ENCODE data around the gene ICAM2. TPM values are rescaled to one million over a fixed set of nuclear protein-coding genes. Genes with fewer than 3 reads are reported as not detected.
A peak's percentile ranks its signal among the peaks of the same experiment; 100 is the strongest.

Gene ICAM2
- total RNA-seq, 6 experiments from 2014 or later: 5.5 to 16.1 (median 8.6) TPM

DNA sequence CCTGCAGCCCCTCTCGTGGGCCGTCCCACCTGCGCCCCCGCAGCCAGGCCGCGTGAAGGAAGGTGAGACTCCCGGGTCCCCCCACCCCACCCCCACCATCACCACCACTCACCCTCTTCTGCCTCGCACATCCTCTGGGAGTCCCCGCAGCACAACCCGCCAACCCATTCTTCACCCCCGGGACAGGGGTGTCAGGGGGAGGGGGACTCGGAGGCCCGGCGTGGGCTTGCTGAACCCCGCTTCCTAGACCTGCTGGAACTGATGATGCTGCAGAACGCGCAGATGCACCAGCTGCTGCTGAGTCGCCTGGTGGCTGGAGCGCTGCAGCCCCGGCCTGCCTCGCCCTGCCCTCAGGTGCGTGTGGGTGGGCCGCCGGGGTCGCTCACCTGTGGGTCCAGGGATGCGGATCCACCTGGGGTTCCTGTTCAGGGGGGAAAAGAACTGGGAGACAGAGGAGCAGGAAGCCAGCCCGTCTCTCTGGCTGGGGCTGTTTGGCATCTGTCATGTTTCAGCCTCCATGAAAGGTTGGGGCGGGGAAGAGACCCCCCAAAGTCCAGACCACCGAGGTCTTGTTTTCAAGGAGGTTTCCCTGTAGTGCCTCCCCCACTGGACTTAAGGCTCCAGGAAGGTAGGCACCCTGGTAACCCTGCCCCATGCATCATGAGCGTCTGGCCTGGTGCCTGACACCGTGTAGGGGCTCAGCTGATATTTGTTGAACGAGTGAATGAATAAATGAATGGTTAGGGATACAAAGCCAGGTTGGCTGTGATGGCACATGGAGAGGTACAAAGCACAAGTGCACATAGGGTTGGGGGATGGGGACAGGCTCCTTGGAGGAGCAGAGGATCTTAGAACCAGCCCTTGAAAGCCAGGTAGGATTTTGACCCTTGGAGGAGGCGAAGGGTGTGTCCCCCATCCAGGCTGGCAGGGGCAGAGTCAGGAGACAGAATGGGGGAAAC lies 21.4 kb downstream of the ICAM2 start:
- H3K27ac ChIP-seq: no peak overlapping the region

DNA sequence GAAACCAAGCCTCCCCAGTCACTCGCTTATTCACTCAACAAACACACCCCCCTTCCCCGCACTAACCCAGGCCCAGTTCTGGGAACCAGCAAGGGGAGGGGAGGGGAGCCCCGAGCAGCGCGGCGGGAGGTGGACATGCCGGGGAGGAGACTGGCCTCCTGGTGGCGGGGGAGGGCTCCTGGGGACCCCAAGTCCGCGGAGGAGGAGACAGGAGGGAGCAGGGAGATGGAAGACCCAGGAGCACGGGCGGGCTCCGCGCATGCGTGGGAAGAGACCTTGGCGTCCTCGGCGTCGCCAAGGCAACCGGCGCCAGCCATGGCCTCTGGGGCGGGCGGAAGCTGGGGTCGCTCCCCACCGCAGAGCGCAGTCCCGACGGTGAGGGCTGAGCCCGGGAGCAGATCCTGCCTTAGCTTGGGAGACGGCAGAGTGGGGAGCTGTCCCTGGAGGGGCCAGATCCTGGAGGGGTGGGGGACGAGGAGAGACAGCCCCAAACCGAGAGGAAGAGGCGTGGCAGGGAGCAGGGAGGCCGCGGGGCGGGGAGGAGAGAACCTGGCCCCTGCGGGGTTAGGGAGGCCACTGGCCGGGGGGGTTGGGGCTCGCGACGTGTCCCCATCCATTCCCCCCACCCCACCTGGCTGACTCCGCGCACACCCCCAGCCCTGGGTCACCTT lies 22.2 kb downstream of the ICAM2 start, which contains the start of gene PRR29:
PRR29 (plus strand) TSS at position 302 of the 671 bp plus-strand sequence; CDS start at position 316, 14 bp downstream.
- Histone ChIP-seq H3K4me1 (peaks cover 0 to 12% (median 0%) of the 10 kb centered on the region in 4 donors), H3K27me3 (no peaks in the 10 kb centered on the region), H3K27ac (peak within 1 kb of the TSS in 1 of 3 donors; percentile 48), H3K9me3 (no peaks in the 10 kb centered on the region), H3K4me3 (peak within 1 kb of the TSS; percentile 40 to 55 (median 45)), H3K36me3 (no peaks in the 10 kb centered on the region)
- WGBS (ENCODE audit: insufficient coverage, low coverage, low lambda C conversion rate, missing lambda C conversion rate): 2% methylated on average over 23 of the region's 43 CpGs
- ATAC-seq (peak; percentile 59 to 75 (median 68)), DNase-seq (peak; percentile 64 to 81 (median 74))
- TF ChIP-seq, protein P1, sequence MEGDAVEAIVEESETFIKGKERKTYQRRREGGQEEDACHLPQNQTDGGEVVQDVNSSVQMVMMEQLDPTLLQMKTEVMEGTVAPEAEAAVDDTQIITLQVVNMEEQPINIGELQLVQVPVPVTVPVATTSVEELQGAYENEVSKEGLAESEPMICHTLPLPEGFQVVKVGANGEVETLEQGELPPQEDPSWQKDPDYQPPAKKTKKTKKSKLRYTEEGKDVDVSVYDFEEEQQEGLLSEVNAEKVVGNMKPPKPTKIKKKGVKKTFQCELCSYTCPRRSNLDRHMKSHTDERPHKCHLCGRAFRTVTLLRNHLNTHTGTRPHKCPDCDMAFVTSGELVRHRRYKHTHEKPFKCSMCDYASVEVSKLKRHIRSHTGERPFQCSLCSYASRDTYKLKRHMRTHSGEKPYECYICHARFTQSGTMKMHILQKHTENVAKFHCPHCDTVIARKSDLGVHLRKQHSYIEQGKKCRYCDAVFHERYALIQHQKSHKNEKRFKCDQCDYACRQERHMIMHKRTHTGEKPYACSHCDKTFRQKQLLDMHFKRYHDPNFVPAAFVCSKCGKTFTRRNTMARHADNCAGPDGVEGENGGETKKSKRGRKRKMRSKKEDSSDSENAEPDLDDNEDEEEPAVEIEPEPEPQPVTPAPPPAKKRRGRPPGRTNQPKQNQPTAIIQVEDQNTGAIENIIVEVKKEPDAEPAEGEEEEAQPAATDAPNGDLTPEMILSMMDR (IDR thresholded peaks at IDR 0.05): no peak
- TF ChIP-seq POLR2A (IDR thresholded peaks at IDR 0.05): no peak
- intact Hi-C loops (cut with DNase I): no loop called here

More for the DNA sequence above, 21.4 kb downstream of the ICAM2 start:
- intact Hi-C loops (cut with DNase I): no loop called here
- TF ChIP-seq, protein P1 (IDR thresholded peaks at IDR 0.05): no peak
- TF ChIP-seq POLR2A (IDR thresholded peaks at IDR 0.05): no peak
- Histone ChIP-seq H3K4me3 (peak overlapping the region; percentile 40 to 55 (median 45)), H3K27me3 (no peaks in the 10 kb centered on the region), H3K4me1 (peaks cover 0 to 12% (median 0%) of the 10 kb centered on the region in 4 donors), H3K36me3 (no peaks in the 10 kb centered on the region), H3K9me3 (no peaks in the 10 kb centered on the region)
- ATAC-seq: peak in 1 of 4 donors; percentile 5
- 43% methylated on average over 6 of the region's 33 CpGs for WGBS (ENCODE audit: insufficient coverage, low coverage, low lambda C conversion rate, missing lambda C conversion rate)
- DNase-seq: peak in 2 of 3 donors; percentile 27 to 39

DNA sequence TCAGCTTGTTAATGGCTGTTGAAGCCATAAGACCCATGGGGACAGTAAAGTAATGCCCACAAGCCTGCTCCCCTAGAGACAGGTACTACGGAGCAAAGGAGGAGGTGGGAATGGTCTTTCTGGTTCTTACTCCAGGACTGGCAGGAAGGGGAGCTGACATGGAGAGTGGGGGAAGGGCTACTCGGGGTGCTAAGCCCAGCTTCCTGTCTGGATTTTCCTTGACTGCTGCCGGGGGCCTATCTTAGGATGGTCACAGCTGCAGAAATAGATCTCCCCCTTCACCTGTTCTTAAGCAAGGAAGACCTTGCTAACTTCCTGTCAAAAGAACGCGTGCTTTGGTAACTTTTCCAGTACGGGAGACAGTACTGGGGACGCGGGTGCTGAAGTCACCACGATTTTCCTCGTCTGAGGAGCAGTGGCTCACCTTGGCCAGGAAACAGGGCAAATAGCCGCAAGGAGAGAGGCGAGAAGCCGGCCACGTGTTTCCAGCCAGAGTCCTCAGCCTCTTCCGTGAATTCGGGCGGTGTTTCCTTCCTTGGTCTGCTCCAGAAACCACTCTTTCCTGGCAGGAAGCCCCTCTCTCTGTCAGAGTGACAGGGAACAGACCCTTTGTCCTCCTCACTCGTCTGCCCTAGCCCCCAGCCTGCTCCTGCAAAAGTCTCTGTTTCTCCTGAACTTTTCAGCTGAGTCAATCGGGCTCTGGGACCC lies 22.9 kb downstream of the ICAM2 start:
- H3K4me3 ChIP-seq: peak overlapping the region in 2 of 3 donors; percentile 45 to 55
- H3K36me3 ChIP-seq: no peaks in the 10 kb centered on the region
- H3K27me3 ChIP-seq: no peaks in the 10 kb centered on the region
- H3K27ac ChIP-seq: peak overlapping the region in 1 of 3 donors; percentile 48
- DNase-seq (peak in 2 of 3 donors; percentile 39 to 46), ATAC-seq (peak; percentile 5 to 39 (median 21))
- intact Hi-C loops (cut with DNase I): no loop called here
- no peaks in the 10 kb centered on the region for H3K9me3 ChIP-seq
- 35% methylated on average over 5 of the region's 19 CpGs for WGBS (ENCODE audit: insufficient coverage, low coverage, low lambda C conversion rate, missing lambda C conversion rate)
- peaks cover 0 to 12% (median 0%) of the 10 kb centered on the region in 4 donors for H3K4me1 ChIP-seq
- no peak for TF ChIP-seq POLR2A (IDR thresholded peaks at IDR 0.05)
- TF ChIP-seq, protein P1 (IDR thresholded peaks at IDR 0.05): no peak
